Measurements from ENCODE around the gene WDR62.

WDR62 gene

DNA sequence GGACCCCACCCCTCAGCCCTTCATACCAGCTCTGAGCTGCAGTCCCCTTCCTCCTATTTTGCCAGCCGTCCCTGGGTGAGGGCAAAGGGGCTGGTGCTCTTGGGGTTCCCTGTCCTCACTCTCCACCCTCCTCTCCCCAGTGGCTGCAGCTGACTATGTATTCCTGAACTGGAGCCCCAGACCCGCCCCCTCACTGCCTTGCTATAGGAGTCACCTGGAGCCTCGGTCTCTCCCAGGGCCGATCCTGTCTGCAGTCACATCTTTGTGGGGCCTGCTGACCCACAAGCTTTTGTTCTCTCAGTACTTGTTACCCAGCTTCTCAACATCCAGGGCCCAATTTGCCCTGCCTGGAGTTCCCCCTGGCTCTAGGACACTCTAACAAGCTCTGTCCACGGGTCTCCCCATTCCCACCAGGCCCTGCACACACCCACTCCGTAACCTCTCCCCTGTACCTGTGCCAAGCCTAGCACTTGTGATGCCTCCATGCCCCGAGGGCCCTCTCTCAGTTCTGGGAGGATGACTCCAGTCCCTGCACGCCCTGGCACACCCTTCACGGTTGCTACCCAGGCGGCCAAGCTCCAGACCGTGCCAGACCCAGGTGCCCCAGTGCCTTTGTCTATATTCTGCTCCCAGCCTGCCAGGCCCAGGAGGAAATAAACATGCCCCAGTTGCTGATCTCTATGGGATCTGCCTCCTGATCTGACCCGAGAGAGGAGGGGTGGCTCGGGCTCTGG is 95.1 kb downstream of the WDR62 start:
- TF ChIP-seq, protein P1, sequence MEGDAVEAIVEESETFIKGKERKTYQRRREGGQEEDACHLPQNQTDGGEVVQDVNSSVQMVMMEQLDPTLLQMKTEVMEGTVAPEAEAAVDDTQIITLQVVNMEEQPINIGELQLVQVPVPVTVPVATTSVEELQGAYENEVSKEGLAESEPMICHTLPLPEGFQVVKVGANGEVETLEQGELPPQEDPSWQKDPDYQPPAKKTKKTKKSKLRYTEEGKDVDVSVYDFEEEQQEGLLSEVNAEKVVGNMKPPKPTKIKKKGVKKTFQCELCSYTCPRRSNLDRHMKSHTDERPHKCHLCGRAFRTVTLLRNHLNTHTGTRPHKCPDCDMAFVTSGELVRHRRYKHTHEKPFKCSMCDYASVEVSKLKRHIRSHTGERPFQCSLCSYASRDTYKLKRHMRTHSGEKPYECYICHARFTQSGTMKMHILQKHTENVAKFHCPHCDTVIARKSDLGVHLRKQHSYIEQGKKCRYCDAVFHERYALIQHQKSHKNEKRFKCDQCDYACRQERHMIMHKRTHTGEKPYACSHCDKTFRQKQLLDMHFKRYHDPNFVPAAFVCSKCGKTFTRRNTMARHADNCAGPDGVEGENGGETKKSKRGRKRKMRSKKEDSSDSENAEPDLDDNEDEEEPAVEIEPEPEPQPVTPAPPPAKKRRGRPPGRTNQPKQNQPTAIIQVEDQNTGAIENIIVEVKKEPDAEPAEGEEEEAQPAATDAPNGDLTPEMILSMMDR (IDR thresholded peaks at IDR 0.05) = no peak

DNA sequence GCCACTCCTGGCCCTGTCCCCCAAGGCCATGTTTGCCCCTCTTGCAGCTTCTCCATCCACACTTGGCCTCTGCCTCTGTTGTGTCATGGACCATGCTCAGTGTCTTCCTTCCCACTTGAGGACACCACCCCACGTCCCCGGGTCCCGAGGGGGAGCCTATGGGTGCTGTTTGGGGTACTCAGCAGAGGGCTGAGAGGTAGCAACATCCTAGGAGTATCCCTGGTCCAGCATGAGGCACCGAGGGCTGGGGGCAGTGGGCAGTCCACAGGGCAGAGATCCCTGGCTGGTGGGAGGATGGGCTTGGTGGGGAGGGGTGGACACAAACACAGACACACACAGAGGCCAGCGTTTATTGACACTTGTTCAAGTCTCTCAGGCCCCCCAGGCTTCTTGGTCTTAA is 95.9 kb downstream of the WDR62 start:
- TF ChIP-seq, protein P1 (IDR thresholded peaks at IDR 0.05) = no peak

DNA sequence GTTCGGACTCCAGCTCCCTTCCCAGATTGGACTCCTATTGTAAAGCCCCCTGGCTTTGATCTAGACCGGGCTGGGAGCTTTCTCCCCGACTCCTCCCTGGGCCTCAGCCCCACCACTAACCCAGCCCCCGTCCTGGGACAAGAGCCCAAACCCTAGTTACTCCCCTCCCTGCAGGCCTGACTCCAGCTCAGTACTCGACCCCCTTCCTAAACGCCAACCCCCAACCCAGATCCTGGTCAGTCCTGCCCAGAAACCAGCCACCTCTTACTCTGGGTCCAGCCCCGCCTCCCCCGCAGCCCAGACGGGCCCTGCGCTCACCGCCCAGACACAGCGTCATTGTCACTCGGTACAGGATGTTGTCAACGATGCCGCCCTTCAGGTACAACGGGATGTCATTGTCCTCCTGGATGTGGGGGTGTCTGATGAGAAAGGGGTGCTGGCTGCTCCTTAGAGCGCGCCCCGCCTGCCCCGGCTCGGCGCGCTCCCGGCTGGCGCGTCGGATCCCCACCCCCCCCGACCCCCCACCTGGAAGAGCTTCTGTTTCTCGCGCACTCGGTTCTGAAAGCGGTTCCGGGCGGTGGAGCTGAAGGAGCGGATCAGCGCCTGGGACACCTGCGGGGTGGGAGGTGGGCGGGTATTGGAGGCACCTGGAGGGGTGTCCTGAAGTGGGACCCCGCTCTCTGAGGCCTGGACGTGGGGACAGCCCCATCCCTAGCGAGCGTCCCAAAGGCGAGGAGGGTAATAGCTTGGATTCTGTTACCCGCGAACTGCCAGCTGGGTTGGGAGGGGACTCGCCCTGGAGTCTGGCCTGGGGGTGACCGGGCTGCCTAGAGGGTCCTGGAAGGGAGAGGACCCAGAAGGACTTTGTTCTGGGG is 96.7 kb downstream of the WDR62 start:
- TF ChIP-seq, protein P1 (IDR thresholded peaks at IDR 0.05) = no peak

DNA sequence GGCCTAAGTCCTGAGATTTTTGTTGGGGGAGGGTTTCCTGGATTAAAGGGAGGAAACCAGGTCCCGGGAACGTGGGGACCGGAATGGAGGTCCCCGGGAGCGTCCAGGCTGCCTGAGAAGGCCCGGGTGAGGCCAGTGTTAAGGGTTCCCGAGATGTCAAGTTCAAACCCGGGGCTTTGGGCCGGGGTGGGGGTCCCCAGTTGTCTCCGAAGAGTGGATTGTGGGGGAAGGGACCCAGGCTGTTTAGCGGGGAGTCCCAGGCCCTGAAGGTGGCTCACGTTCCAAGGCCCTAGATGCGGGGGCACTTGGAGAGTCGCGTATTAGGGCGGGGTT is 97.3 kb downstream of the WDR62 start:
- TF ChIP-seq, protein P1 (IDR thresholded peaks at IDR 0.05) = no peak

DNA sequence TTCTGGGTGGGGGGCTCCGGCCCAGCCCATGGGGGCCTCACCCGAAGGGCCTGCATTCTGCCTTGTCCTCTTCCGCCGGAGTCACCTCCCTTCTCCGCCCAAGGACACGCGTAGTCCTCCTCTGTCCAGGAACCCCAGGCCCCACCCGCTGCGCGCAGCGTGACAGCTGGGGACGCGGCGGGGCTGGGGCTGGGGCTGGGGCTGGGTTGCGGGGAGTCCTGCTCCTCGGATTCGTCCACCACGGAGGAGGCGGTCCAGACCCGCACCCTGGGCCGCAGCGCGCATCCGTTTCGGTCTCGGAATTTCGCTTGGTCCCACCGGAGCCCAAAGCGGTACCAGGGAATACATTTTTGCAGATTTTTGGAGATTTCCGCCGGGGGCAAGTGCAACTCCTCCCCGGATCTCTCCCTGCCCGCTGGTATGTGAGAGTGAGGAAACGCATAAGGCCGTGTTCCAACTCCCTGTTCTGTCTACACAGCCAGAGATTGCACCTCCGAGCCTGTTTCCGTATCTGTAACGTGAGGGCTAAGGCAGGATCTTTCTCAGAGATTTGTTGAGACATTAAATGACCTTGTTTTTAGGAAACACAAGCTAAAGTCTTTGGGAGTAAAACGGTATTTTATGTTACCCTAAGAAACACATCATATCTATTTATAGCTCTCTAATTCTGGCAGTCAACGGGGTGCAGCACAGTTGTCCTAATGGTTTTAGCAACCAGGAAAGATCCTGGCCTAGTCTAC is 97.8 kb downstream of the WDR62 start, which contains the start of gene COX7A1:
Gene COX7A1, minus strand, starts transcription at position 96 of the 740 bp plus-strand sequence. Its CDS starts 40 bp downstream, at position 56.
- TF ChIP-seq, protein P1 (IDR thresholded peaks at IDR 0.05) = no peak

DNA sequence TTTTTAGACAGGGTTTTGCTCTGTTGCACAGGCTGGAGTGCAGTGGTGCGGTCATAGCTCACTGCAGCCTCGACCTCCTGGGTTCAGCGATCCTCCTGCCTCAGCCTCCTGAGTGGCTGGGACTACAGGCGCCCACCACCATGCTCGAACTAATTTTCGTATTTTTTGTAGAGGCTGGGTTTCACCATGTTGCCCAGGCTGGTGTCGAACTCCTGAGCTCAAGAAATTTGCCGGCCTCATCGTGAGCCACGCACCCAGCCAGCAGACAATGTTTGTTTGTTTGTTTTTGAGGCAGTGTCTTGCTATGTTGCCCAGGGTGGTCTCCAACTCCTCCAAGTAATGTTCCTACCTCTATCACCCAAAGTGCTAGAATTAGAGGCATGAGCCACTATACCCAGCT is 98.4 kb downstream of the WDR62 start:
- TF ChIP-seq, protein P1 (IDR thresholded peaks at IDR 0.05) = no peak

Measured in LNCAP (cell line).